NCI-H2081 (cell line): Measurements from ENCODE around the gene CD4.

Experiments
- DNase-seq, 2 experiments: peaks; one replicate each; lab custom pipeline; 2025; lab: John Stamatoyannopoulos, UW

The CD4 gene

GRCh38 chr12:6816598-6816997 is 27.3 kb downstream of the CD4 start:
- DNase-seq: no peak

DNA sequence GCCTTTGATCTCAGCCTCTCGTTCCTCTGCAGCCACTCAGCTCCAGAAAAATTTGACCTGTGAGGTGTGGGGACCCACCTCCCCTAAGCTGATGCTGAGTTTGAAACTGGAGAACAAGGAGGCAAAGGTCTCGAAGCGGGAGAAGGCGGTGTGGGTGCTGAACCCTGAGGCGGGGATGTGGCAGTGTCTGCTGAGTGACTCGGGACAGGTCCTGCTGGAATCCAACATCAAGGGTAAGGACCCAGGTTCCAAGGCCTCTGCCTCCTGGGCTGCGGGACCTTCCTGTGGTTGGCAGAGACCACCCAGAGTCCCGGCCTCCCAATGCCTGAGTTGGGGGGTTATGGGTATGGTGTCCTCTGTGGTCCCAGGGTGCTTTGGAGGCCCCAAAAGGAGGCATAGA is 27.8 kb downstream of the CD4 start:
- DNase-seq: no peak

GRCh38 chr12:6817662-6818157 is 28.4 kb downstream of the CD4 start:
- no peak for DNase-seq

- DNase-seq: no peak
These were observed 28.9 kb downstream of the CD4 start for GRCh38 chr12:6818222-6818621.

DNA sequence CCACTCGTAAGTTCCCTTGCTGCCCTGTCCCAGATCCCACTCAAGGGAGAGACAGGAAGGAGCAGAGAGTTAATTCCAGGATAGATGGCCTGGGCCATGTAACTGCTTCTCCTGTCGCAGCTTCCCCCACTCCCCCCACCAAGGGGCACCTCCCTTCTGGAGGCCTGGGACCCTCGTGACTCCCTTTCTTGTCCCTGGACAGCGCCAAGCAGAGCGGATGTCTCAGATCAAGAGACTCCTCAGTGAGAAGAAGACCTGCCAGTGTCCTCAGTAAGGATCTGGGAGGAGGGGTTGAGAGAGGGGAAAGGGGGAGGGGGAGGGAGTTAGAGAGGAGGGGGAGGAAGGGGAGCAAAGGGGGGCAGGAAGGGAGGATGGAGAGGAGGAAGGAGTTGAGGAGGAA is 29.3 kb downstream of the CD4 start:
- no peak for DNase-seq

GRCh38 chr12:6819106-6820030 is 30.0 kb downstream of the CD4 start:
- no peak for DNase-seq

DNA sequence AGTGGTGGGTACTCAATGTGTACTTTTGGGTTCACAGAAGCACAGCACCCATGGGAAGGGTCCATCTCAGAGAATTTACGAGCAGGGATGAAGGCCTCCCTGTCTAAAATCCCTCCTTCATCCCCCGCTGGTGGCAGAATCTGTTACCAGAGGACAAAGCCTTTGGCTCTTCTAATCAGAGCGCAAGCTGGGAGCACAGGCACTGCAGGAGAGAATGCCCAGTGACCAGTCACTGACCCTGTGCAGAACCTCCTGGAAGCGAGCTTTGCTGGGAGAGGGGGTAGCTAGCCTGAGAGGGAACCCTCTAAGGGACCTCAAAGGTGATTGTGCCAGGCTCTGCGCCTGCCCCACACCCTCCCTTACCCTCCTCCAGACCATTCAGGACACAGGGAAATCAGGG is 30.8 kb downstream of the CD4 start:
- no peak for DNase-seq

GRCh38 chr12:6821591-6822425 is 32.5 kb downstream of the CD4 start, which contains the start of gene GPR162:
Gene GPR162 (plus strand): TSS chr12:6821821. CDS start chr12:6823899, 2,078 bp downstream.
- DNase-seq: peak; percentile 53 to 68

GRCh38 chr12:6822426-6823135 is 33.3 kb downstream of the CD4 start:
- no peak for DNase-seq

GRCh38 chr12:6823182-6824084 is 34.1 kb downstream of the CD4 start:
- DNase-seq: no peak

- DNase-seq: no peak
These were observed 34.9 kb downstream of the CD4 start for GRCh38 chr12:6824085-6824775.

- no peak for DNase-seq
These were observed 35.6 kb downstream of the CD4 start for GRCh38 chr12:6824901-6825381.

DNA sequence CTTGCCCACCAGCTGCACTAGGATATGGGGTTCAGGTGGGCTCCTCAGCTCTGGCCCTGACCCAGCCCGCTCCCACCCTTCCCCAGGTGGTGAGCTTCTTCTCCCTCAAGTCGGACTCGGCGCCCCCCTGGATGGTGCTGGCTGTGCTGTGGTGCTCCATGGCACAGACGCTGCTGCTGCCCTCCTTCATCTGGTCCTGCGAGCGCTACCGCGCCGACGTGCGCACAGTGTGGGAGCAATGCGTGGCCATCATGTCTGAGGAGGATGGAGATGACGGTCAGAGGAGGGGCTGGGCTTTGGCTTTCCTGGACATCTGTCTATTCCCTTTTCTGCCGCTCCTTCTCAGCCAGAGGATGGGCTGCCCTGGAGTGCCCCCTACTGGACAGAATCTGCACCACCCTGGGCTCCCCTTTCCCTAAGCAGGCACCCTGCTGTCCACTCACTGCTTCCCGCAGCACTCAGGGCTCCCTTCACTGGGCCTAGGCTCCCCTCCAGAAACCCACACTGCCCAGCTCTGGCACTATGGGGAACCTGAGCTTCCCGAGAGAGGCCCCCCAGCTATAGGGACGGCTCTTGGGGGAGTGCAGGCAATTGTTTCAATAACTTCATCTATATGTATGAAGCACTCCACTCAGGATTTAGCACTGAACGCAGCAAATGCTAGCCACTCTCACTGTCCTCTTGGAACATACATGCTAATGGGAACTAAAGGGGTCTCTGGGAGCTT is 36.2 kb downstream of the CD4 start:
- DNase-seq: peak; percentile 81 to 84

DNA sequence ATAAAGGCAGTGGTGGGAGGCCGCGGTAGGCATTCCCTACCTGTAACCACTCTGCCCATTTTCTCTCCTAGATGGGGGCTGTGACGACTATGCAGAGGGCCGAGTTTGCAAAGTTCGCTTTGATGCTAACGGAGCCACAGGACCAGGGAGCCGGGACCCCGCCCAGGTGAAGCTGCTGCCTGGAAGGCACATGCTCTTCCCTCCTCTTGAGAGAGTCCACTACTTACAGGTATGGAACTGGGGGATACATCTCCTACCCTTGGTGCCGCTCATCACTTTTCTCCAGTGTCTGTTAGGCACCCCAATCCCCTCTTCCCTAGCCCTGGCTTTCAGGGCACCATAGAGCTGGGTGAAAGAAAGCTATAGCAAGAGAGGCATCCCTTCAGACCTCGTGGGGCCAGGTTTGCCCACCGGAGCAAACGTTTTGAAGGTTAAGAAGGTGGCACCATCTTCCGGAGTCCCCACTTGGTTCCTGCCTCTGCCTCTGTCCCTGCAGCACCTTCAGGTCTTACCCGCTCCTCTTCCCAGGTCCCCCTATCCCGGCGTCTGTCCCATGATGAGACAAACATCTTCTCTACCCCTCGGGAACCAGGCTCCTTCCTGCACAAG is 36.9 kb downstream of the CD4 start:
- no peak for DNase-seq

DNA sequence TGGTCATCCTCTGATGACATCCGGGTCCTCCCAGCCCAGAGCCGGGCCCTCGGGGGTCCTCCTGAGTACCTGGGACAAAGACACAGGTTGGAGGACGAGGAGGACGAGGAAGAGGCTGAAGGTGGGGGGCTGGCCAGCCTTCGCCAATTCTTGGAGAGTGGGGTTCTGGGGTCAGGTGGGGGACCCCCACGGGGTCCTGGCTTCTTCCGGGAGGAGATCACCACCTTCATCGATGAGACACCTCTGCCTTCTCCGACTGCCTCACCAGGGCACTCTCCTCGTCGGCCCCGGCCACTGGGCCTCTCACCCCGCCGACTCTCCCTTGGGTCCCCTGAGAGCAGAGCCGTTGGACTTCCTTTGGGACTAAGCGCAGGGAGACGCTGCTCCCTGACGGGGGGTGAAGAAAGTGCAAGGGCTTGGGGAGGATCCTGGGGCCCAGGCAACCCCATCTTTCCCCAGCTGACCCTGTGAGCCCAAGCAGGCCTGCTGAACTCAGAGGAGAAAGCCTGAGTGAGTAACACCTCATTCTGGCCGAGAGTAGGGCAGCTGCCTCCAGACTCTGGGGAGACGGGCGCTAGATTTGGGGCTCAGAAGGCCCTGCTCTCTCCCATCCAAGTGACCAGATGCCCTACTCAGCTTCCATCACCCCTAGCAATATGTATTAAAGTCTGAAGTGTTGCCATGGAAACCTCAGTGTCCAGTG is 37.6 kb downstream of the CD4 start:
- no peak for DNase-seq

GRCh38 chr12:6827437-6827911 is 38.1 kb downstream of the CD4 start:
- DNase-seq: peak; percentile 83 to 85

DNA sequence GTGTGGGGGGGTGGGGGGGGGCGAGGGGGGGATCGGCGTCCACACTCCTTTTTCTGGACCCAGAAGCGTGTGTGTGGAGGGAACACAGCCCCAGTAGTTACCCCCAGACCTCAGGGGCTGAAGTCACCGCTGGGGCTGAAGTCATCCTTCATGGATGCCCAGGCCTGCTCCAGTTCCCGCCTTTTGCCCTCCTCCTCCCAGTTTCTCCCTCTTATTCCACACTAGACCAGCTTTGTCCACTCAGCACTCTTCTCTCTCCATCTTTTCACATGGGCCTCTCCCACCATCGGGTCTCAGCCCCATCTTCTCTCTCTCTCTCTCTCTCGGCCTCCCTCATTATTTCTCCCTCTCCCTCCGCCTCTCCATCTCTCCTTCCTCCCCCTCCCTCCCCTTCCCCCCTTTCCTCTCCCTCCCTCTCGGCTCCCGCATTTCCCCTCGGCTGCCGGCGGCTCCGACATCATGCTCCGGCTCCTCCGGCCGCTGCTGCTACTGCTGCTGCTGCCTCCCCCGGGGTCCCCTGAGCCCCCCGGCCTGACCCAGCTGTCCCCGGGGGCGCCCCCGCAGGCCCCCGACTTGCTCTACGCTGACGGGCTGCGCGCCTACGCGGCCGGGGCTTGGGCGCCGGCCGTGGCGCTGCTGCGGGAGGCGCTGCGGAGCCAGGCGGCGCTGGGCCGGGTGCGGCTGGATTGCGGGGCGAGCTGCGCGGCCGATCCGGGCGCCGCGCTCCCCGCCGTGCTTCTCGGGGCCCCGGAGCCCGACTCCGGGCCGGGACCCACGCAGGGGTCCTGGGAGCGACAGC is 38.9 kb downstream of the CD4 start, which contains the start of gene P3H3:
TSS of gene P3H3 (plus strand) at position 426 of the 799 bp plus-strand sequence. CDS start at position 460, 34 bp downstream.
- peak; percentile 47 to 54 for DNase-seq
